NCI-H2029 treated with DMSO at 0.1 percent for 48 hours (cell line): ENCODE measurements around the gene CRAMP1.

ENCODE experiments used
- DNase-seq: peaks from one replicate; lab custom pipeline; 2025; lab: John Stamatoyannopoulos, UW

Gene CRAMP1

DNA sequence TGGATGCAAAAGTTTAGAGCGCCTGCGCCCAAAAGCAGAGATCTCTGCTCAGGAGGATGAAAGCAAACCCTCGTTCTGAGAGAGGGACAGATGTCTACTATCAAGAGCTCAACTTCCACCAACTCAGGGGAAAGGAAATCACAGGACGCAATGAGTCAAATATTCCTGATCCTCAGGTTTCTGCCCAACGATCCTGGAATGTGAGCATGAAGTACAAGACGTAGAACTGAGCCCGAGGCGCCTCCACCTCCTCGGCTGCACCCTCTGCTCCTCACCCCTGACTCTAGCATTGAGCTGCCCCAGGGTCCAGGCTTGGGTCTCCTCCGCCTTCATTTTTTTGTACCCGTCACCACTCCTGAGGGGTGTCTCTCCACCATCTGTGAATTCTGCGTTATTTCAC is 15.6 kb upstream of the CRAMP1 start:
- DNase-seq: no peak

DNA sequence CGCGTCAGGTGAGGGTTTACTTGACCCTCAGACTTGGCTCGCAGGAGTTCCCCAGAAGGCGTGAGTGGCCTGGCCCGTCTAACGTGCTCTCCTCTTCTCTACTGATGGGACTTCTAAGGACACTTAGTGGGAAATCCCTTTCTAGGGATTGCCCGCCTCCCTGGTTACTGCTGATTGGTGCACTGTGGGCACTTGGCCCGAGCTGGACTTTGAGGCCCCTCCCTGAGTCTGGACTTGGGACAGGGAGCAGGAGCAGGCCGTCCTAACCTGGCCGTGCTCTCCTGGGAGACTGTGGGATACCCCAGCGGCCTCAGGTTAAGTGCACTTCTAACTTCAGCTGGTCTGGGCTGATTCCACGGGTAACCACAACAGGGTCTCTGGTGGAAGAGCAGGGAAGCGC is 15.0 kb upstream of the CRAMP1 start:
- no peak for DNase-seq

DNA sequence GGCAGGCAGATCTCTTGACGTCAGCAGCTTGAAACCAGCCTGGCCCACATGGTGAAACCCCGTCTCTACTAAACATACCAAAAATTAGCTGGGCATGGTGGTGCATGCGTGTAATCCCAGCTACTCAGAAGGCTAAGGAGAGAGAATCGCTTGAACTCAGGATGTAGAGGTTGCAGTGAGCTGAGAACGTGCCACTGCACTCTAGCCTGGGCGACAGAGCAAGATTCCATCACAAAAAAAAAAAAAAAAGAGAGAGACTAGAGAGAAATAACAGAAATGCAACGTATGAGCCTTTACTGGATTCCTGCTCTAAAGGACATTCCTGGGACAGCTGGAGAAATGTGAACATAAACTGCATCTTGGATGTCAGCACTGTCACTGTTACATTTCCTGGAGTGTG is 11.1 kb upstream of the CRAMP1 start:
- DNase-seq: no peak

DNA sequence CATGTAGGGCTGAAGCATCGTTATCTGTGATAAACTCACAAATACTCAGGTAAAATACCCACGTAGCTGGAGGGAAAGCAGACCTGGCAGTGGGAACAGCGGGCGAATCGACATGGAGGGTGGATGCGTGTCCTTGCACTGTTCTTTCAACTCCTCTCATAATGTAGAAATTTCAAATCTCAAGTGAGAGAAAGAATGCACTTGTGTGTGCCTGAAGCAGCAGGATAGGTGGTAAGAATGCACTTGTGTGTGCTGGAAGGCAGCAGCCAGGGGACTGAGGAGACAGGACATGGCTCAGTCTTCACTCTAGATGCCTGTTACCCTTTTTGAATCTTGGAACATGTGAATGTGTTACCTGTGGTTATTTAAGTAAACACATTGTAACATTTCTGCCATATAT is 10.7 kb upstream of the CRAMP1 start:
- no peak for DNase-seq

DNA sequence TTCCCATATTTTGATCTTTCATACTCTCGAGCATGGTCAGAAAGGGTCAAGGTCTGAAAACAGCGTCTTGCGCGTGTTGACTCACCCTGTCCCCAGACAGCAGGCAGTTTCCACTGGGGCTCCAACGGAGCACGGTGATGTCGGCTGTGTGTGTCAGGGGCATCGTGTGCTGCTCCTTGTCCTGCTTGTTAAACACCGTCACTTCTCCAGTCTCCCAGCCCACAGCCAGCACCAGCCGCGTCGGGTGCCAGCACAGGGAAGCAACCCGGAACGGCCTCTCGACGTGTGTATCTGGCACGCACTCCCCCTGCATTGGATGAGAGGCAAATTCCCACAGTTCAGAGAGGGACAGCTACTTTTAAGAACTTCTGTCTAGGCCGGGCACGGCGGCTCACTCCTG is 9.9 kb upstream of the CRAMP1 start:
- no peak for DNase-seq

DNA sequence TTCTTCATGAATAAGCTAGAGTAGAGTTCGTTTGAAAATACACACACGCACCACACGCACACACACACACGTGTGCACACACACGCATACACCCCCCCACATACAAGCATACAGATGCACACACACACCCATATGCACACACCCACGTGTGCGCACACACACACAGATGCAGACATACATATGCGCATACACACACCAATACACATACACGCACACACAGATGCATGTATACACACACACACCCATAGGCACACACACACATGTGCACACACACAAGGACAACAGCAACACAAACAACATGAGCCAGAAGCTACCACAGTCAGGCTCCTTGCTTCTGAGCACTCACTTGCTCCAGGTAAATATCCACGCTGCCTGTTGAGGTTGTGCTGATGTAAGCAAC is 5.4 kb upstream of the CRAMP1 start:
- no peak for DNase-seq

DNA sequence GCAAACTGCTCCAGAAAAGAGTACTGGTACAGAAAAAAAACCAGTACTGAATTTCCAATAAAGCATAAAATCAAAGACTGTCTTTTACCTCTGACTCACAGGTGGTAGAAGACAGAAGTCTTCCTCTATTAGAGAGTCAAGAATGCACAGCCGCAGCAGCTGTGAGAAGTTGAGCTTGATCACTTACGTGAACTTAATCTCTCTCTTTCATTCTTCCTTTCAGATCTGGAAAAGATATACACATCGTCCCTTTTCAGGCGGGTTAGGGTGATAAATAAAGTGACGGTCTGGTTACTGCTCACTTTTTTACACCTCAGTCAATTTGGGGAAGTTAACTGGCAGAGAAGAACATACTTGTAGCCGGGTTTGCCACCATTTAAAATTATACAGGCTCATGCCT is 4.2 kb upstream of the CRAMP1 start:
- DNase-seq: no peak

GRCh38 chr16:1610071-1610898 is 1.9 kb upstream of the CRAMP1 start:
- DNase-seq: no peak

- DNase-seq: no peak
Observed at GRCh38 chr16:1610899-1611632, 1.1 kb upstream of the CRAMP1 start.

- DNase-seq: no peak
Observed at GRCh38 chr16:1613211-1613622, 1.1 kb downstream of the CRAMP1 start.

DNA sequence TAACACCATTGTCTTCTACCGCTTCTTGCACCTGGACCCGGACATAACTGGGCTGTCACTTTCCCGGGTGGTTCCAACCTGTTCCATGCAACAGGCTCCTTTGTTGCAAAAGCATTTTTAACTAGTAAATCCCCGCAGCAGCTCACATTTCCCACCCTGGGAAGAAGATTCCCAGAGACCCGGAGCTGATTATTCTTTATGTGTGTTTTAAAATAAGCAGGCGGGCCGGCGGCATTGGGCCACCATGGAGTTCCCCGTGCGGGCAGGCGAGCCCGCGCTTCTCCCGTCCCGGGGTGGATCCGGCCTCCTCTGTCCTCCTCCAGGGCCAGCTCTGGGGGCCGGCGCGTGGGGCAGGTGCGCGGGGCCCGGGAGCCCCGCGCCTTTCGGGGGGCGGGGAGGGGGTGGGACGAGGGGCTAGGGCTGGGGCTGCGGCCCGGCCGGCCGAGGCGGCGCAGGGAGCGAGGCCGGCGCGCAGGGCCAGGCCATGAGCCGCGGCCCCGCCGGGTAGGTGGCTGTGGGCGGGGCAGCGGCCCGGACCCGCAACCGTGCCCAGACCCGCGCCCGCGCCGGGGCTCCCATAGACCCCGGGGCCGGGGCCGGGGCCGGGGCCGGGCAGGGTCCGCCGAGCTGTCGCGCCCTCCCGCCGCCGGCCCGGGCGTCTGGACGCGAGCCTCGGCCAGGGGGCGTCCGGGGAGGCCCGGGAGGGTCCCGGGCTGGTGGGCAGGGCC is 1.7 kb downstream of the CRAMP1 start:
- no peak for DNase-seq

DNA sequence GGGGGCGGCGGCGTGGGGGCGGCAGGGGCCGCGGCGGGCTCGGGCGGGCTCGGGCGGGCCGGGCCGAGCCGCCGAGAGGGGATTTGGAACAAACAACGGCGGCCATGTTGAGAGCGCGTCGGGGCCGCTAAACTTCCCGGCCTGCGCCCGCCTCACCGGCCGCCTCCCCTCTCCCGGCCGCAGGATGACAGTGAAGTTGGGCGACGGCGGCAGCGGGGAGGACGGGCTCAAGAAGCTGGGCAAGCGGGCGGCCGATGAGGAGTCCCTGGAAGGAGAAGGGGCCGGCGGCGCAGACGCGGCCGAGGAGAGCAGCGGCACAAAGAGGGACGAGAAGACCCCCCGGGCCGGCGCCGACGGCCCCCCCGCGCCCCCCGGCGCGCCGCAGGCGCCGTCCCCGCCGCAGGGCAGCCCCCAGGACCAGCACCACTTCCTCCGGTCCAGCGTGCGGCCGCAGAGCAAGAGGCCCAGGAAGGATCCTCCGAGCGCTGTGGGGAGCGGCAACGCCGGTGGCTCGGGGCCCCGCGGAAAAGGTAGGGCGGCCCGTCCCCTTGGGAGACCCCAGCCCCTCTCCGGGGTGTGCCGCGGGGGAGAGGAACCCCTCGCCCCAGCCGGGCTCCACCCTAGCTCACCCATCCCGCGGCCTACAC is 2.4 kb downstream of the CRAMP1 start:
- DNase-seq: no peak

- DNase-seq: no peak
Observed at GRCh38 chr16:1615761-1616160, 3.6 kb downstream of the CRAMP1 start.

GRCh38 chr16:1619976-1620375 is 7.8 kb downstream of the CRAMP1 start:
- no peak for DNase-seq

DNA sequence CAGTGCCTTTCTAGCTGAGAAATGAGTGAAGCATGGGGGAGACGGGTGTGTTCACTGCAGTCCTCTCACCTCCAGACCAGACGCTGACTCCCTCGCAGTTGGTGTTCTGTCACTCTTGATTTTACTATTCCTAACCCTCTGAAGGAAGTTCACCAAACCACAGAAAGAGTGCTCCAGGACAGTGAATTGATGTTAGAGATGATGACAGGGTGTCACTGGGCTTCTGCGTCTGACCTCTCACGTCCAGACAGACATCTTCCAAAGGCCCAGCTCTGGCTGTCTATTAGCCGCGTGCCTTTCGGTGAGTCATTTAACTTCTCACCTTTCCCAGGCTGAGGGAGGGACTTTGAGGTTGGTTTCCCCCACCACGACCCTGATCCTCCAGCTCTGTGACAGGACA is 8.2 kb downstream of the CRAMP1 start:
- DNase-seq: no peak

DNA sequence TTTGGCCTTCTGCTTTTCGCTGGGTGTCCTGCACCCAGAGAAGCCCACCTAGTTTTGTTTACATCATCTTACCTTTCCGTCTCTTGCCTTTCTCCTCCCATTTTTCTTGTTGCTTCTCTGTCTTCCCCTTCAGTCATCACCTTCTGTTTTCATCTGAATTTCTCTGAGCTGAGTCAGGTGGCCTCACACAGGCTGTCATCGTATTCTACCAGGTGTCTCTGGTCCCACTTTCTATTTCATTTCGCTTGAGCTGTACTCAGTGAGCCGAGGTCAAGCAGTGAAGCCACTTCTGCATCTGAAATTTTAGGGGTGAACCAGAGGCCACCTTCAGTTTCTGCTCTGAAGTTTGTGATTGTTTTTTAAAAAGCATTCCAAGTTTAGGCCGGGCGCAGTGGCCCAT is 9.7 kb downstream of the CRAMP1 start:
- no peak for DNase-seq

DNA sequence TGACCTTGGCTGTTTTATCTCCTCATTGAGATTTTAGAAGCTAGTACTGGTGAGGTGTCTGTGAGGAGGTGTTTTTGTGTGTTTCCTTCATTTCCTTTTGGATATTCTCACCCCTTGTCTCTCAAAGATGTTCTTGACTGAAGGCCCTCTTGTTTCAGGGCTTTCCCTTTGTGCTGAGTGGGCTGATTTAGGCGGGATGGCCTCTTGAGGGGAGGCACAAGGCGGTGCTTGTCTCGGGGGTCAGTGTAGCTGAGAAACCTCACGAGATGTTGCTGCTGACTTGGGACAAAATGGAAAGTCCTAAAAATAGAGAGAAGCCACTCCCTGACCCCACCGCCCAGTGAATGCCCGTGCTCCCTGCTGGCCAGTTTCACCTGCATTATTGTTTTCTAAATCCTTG is 14.2 kb downstream of the CRAMP1 start:
- DNase-seq: no peak

GRCh38 chr16:1626776-1627175 is 14.6 kb downstream of the CRAMP1 start:
- DNase-seq: no peak

DNA sequence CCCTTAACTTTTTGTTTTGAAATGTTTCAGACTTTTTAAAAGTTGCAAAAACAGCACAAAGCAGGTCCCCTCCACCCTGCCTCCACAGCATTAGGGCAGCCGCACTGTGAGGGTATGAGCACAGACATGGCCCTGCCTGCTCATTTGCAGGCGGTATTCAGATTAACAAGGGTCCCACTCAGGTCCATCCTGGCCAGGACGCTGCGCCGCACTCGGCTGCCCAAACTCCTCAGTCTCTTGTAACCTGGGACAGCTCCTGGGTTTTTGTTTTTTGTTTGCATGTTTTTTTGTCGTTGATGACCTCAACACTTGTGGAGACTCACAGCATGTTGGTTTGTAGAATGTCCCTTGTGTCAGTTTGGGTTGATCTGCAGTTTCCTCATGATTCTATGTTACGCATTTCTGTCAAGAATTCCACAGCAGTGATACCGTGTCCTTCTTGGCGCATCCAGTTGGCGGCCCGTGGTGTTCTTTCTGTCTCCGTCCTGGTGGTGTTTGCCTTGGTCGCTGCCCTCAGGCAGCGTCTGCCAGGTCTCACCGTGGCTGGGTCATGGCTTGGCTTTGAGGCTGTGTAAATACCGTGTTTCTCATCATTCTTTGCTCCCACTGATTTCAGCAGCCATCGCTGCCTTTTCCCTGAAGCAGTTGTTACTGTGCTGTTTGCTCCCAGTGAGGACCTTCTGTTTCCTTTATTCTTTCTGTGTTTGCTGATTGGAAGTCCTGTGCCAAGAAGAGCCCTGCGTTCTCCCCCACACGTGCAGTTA is 18.5 kb downstream of the CRAMP1 start:
- no peak for DNase-seq

DNA sequence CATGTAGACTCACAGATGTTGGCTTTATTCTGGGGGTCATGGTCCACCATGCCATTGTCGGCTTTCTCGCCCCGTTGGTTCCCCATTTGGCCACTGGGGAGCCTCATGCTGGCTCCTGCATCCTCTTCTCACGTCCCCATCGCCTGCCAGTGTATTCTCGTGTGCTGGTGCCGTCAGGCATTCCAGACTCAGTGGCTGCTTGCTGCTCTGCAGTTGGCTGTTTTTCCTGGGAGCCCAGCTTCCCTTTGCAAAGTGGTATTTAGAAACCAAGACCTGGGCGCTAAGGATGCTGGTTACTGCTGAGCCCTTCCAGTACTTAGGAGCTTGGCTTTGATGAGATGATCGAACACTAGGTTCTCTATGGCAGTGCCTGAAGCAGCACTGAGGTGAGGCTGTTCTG is 19.1 kb downstream of the CRAMP1 start:
- no peak for DNase-seq

- no peak for DNase-seq
Observed at GRCh38 chr16:1631931-1632637, 19.9 kb downstream of the CRAMP1 start.
